Measurements from ENCODE around the gene SPATS2.

The SPATS2 gene

GRCh38 chr12:49541140-49541861, 174.0 kb downstream of the SPATS2 start:
- no peak for DNase-seq (ENCODE audit: low spot score)

GRCh38 chr12:49541911-49542505, 174.7 kb downstream of the SPATS2 start:
- DNase-seq (ENCODE audit: low spot score), result no peak

GRCh38 chr12:49542592-49543160, 175.4 kb downstream of the SPATS2 start:
- DNase-seq (ENCODE audit: low spot score), result no peak

- no peak for DNase-seq (ENCODE audit: low spot score)
Observed at GRCh38 chr12:49543221-49543913, 176.1 kb downstream of the SPATS2 start.

- DNase-seq (ENCODE audit: low spot score), result no peak
Observed at GRCh38 chr12:49543914-49544815, 176.9 kb downstream of the SPATS2 start.

- DNase-seq (ENCODE audit: low spot score), result no peak
Observed at GRCh38 chr12:49545815-49546214, 178.6 kb downstream of the SPATS2 start.

- no peak for DNase-seq (ENCODE audit: low spot score)
Observed at GRCh38 chr12:49546481-49546880, 179.2 kb downstream of the SPATS2 start.

- DNase-seq (ENCODE audit: low spot score), result no peak
Observed at GRCh38 chr12:49547090-49547690, 179.9 kb downstream of the SPATS2 start.

- no peak for DNase-seq (ENCODE audit: low spot score)
Observed at GRCh38 chr12:49548481-49548821, 181.2 kb downstream of the SPATS2 start.

GRCh38 chr12:49548822-49549648, 181.8 kb downstream of the SPATS2 start:
- no peak for DNase-seq (ENCODE audit: low spot score)

GRCh38 chr12:49549735-49550692, 182.8 kb downstream of the SPATS2 start:
- DNase-seq (ENCODE audit: low spot score), result no peak

GRCh38 chr12:49550693-49551252, 183.5 kb downstream of the SPATS2 start:
- DNase-seq (ENCODE audit: low spot score), result no peak

GRCh38 chr12:49552014-49552413, 184.8 kb downstream of the SPATS2 start:
- no peak for DNase-seq (ENCODE audit: low spot score)

- DNase-seq (ENCODE audit: low spot score), result no peak
Observed at GRCh38 chr12:49552425-49552824, 185.2 kb downstream of the SPATS2 start.

GRCh38 chr12:49552899-49553298, 185.6 kb downstream of the SPATS2 start:
- DNase-seq (ENCODE audit: low spot score), result no peak

- no peak for DNase-seq (ENCODE audit: low spot score)
Observed at GRCh38 chr12:49553512-49554088, 186.3 kb downstream of the SPATS2 start.

- DNase-seq (ENCODE audit: low spot score), result no peak
Observed at GRCh38 chr12:49554266-49554665, 187.0 kb downstream of the SPATS2 start.

GRCh38 chr12:49555631-49556390, 188.5 kb downstream of the SPATS2 start:
- DNase-seq (ENCODE audit: low spot score), result no peak

Data from HuH-7.5 (cell line).